HG03439 (cell line): Measurements from ENCODE around the gene FRMD3.
"Not testable (repeated sequence)": the region's sequence is repeated elsewhere in the genome, so short reads cannot be mapped to it uniquely, and the experiment has no call there.

Source experiments
- ATAC-seq: cut with Tn5 transposase; IDR thresholded peaks from one replicate; pipeline ENCODE4 v1.9.1; 2021; ENCODE audit warnings: mild to moderate bottlenecking, moderate library complexity; ENCODE audit not compliant: unreplicated experiment

FRMD3 gene

GRCh38 chr9:83396813-83397212 is 141.4 kb downstream of the FRMD3 start:
- ATAC-seq: no peak

- ATAC-seq: no peak
These were observed 141.9 kb downstream of the FRMD3 start for GRCh38 chr9:83396342-83396741.

DNA sequence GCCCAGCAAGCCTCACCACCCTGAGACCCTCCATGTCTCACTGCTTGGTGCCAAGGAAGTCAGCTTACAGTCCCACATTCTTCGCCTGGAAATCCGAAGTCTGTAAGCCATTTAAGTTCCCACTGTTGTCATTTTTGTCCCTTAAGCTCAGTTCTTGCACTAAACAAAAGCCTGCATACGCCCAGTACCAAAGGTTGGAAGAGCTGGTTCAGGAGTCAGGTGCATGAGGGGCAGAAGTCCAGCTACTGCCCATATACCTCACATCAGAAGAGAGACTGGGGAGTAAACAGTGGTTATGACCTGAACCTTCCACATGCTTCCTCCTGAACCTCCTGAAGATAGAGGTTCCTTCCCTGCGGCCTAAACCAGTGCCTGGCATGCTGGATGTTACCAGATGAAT is 146.0 kb downstream of the FRMD3 start:
- ATAC-seq: no peak

DNA sequence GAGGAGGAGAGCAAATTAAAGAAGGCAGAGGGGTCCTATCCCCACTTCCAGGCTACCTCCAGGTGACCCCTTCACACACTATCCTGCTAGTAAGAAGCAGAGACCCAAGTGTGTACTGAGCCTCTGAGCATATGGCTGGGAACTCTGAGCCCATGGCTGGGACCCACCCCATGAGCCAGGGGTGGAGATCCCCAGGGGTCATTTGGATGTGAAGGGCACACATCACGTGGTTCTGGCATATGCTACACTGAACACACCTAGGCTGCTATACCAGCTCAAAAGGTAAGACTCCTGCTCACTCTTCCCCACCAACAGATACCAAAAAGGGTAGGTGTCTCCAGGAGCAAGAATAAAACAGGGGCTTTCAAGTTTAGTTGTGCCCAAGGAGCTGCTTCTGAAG is 149.9 kb downstream of the FRMD3 start:
- ATAC-seq: no peak

- no peak for ATAC-seq
These were observed 150.6 kb downstream of the FRMD3 start for GRCh38 chr9:83387401-83388185.

DNA sequence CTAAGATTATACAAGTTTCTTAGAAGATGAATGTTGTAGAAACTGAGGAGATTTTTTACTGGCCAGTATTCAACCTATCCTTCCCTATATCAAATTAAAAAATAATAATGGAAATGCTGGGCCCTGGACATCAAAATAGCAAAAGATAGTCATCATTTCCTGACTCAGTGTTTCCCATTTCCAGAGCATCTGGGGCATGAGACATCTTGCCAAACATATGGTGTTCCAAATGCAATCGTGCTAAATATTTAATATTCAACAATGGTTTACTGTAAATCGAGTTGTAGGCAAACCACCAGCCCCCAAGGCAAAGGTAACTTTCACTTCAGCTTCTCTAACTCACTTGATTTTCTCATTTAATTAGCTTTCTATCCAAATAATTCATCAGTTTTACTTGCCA is 152.9 kb downstream of the FRMD3 start:
- ATAC-seq: no peak

DNA sequence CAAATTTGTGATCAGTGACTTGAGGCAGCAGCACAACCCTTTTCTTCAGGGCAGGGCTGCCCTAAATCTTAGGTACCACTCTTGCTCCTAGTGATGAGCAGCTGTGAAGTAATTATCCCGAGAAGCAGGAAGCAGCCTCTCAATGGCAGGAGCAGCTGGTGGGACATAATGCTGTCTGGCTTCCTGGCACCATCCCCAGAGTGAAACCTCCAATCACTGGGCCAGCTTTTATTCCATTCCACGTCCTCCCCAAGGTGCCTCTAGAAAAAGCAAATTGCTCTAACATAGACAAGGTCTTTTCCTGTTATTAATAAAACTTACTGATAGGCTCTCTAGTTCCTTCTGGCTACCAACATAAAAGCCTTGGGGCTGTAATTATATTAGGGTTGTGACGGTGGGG is 154.0 kb downstream of the FRMD3 start:
- no peak for ATAC-seq

DNA sequence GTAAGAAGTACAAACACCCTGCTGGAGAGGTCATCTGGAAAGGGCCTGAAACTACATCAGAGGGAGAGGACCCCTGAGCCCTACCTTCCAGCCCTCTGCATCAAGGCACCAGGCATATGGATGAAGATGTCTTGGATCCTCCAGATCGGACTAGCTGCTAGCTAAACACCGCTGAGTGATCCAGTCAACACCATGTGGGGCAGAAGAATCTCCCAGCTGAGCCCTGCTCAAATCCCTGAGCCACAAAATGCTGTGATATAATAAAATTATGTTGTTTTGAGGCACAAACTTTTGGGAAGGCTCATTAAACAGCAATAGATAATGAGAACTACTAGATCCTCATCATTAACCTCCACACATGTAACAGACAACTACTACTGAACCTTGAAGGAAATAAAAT is 155.2 kb downstream of the FRMD3 start:
- no peak for ATAC-seq

- ATAC-seq: no peak
These were observed 155.8 kb downstream of the FRMD3 start for GRCh38 chr9:83382421-83382820.

DNA sequence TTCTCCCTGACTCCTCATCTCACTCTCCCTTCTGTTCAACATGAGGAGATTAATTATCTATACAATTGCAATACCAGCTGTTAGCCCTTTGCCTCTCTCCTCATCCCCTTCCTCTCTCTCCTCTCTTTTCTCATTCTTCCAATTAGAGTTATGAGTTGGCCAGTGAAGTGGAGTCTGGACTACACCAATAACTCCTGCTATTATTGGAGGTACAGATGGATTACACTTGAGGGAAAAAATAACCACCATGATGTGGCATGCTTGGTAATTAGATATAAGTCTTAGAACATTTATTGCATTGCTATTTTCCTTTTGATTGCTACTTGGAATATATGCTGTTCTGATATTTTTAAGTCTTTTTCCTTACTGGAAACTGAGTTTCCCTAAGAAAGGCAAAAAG is 159.2 kb downstream of the FRMD3 start:
- no peak for ATAC-seq

DNA sequence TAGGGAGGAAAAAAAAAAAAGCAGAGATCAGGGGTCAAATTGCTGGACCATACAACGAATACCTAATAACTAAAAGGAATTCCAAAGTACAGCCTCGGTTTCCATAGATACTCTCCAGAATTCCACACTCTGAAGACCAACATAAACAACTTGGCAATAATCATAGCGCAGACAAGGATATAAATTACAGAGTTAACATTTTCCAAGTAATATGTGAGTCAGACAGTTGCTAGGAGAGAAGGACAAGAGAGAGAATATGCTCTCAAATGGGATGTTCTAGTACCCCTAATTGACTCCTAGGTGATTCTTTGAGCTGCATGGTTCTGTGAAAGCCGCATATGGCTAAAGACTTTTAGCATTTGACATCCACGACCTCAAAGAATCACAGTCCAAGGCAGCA is 165.2 kb downstream of the FRMD3 start:
- ATAC-seq: no peak

DNA sequence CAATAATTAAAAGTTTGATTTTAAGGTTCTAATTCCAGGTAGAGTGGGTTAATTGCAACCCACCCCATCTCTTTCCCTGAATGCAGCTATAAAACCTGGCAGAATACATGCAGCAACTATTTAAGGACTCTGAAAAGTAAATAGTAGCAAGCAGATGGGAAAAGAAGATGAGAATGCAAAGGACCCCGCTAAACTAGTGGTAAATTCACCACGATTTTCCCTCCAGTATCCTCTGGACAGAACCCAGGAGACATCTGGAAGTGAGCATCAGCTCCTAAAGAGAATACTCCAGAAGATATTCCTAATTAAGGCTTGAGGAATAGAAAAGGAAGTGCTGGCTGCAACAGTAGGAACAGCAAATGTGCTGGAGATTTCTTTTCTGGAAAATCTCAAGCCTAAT is 170.9 kb downstream of the FRMD3 start:
- no peak for ATAC-seq

GRCh38 chr9:83362341-83362995 is 175.7 kb downstream of the FRMD3 start:
- ATAC-seq: no peak

DNA sequence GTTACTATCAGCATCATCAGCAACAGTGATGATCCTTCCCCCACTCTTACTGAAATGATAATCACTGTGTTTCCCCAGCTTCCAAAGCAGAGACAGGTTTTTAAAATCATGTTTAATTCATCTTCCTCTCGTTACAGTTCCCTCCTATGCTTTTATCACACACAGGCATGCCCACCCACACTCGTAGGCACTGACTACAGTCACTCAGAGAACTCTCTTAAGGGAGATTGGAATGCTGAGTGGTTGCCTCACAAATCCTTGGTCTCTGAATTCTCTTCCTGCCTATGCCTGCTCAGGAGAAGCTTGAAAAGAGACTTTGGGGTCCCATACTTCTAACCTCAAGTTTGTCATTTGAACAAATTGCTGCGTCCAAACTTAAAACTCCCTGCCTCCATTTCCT is 179.2 kb downstream of the FRMD3 start:
- no peak for ATAC-seq

DNA sequence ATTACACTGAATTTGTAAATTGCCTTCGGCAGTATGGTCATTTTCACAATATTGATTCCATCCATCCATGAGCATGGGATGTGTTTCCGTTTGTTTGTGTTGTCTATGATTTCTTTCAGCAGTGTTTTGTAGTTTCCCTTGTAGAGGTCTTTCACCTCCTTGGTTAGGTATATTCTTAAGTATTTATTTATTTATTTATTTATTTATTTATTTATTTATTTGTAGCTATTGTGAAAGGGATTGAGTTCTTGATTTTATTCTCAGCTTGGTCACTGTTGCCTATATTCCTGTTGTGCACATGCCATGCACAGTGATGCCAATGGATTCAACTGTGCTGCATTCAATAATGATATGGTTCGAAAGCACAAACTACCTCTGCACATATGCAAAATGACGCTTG is 179.7 kb downstream of the FRMD3 start:
- not testable (repeated sequence) for ATAC-seq

GRCh38 chr9:83355729-83356151 is 182.5 kb downstream of the FRMD3 start:
- ATAC-seq: no peak

- ATAC-seq: no peak
These were observed 183.2 kb downstream of the FRMD3 start for GRCh38 chr9:83355024-83355444.

GRCh38 chr9:83349031-83349430 is 189.2 kb downstream of the FRMD3 start:
- no peak for ATAC-seq

GRCh38 chr9:83346655-83347420 is 191.4 kb downstream of the FRMD3 start:
- ATAC-seq: no peak

DNA sequence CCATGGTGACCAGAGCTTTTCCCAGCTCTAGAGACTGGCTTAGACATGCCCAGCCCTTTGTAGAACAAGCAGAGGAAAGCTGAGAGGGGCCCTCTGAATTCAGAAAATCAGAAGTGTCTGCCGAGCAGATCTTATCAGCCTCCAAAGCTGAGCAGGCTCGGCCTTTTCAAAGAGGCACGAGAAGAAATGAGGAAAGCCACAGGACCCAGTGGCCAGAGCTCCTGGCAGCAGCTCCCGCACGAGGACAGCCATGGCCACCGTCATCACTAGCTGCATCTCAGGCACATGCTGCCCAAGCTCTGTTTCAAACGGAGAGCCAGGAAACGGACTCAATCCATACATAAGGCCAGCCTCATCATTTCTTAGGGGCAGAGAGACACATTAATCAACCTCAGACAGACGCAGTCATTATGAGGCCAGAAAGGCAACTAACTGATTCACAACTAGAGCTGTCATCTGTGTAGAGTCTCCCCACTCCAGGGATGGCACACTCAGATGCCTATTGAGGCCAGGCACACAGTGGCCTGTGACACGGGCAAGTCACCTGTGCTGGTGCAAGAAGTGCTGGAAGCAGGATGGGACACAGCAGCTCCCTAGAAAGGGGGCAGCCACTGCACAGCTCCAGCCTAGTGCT is 194.7 kb downstream of the FRMD3 start:
- ATAC-seq: no peak

- no peak for ATAC-seq
These were observed 195.5 kb downstream of the FRMD3 start for GRCh38 chr9:83342731-83343130.
